H1 (cell line): ENCODE measurements around the gene MKI67. TPM values are rescaled to one million over a fixed set of nuclear protein-coding genes. Genes with fewer than 3 reads are reported as not detected.

Source experiments
- ASH2L ChIP-seq: fragments of 200-600, 300-600 bp; sonication (generic); IDR thresholded peaks from one replicate; pipeline ENCODE4 v1.7.1; 2017; ENCODE audit warnings: low read length
- CHD1 ChIP-seq: IDR thresholded peaks from 2 replicates; pipeline ENCODE4 v1.6.1; 2012; ENCODE audit warnings: low read depth, low read length, improper control_type of control experiment
- HDAC2 ChIP-seq, 2 experiments: fragments of 300-600 bp in 1 of 2; sonication (generic) in 1 of 2; IDR thresholded peaks; 2 replicates each; pipeline ENCODE4 v1.6.1; 2011 to 2012; ENCODE audit warnings: low read depth in 2 of 2, low read length in 2 of 2, mild to moderate bottlenecking in 2 of 2, moderate library complexity in 2 of 2, borderline replicate concordance in 1 of 2, inconsistent platforms in 1 of 2
- JUN ChIP-seq: IDR thresholded peaks from 2 replicates; pipeline ENCODE4 v1.6.1; 2011; ENCODE audit warnings: low read depth, mild to moderate bottlenecking, improper control_type of control experiment, low read length
- KDM4A ChIP-seq: IDR thresholded peaks from one replicate; pipeline ENCODE4 v1.7.1; 2012; ENCODE audit warnings: low read depth, mild to moderate bottlenecking, moderate library complexity, low read length, inconsistent platforms; ENCODE audit not compliant: severe bottlenecking
- SP4 ChIP-seq: IDR thresholded peaks from 2 replicates; pipeline ENCODE4 v1.6.1; 2012; ENCODE audit warnings: low read length, inconsistent platforms
- polyA plus RNA-seq, 7 experiments: library from polyadenylated mRNA; depleted of rRNA in 3 of 7; stranded (reverse) in 5 of 7; unstranded in 2 of 7; fragments of >200 nt in 5 of 7; fragments of 200-250 nt in 2 of 7; gene quantifications; 1 replicate in 5 of 7; 2 replicates in 1 of 7; 4 replicates in 1 of 7; pipeline versions ENCODE4 v1.2.1 to v1.2.3, GENCODE V29; 2011 to 2013; ENCODE audit warnings: missing spikeins in 2 of 7, mixed read lengths in 2 of 7
- total RNA-seq: library from RNA; stranded (reverse); fragmentation: NEBNext Ultra II Directional; extraction: Animal tissue kit (Norgen Biotek cat#: 25700); gene quantifications from 2 replicates; pipeline ENCODE4 v1.2.1, GENCODE V29; 2021
- TF ChIP-seq, protein P1 (sequence below): IDR thresholded peaks from 2 replicates; pipeline ENCODE4 v1.6.1; 2012; ENCODE audit warnings: low read length, inconsistent platforms
- TF ChIP-seq, protein P2 (sequence below): IDR thresholded peaks from 2 replicates; pipeline ENCODE4 v1.6.1; 2011; ENCODE audit warnings: low read depth, mild to moderate bottlenecking, low read length; ENCODE audit not compliant: insufficient read depth

MKI67 gene
- total and polyA plus RNA-seq, 2 of the 8 experiments (the other 6 are each of a cell fraction or from before 2014, with no cell fraction given) = 15.8 to 85.1 TPM

DNA sequence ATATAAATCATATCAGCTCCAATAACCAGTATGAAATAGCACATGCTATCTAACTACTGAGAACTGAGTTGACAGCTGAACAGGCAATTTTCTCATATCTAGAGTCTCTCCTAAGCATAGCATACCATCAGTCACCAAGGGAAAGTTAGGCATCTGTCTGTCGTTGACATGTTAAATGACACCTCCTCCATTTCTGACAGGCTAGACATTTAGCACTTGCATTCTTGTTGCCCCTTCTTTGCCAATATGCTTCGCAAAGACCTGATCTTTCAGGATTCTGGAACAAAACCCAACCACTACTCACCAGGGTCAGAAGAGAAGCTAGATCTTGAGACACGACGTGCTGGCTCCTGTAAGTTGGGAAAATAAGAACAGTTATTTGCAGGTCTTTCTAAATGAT is 10.0 kb downstream of the MKI67 start (continued):
- TF ChIP-seq, protein P1, sequence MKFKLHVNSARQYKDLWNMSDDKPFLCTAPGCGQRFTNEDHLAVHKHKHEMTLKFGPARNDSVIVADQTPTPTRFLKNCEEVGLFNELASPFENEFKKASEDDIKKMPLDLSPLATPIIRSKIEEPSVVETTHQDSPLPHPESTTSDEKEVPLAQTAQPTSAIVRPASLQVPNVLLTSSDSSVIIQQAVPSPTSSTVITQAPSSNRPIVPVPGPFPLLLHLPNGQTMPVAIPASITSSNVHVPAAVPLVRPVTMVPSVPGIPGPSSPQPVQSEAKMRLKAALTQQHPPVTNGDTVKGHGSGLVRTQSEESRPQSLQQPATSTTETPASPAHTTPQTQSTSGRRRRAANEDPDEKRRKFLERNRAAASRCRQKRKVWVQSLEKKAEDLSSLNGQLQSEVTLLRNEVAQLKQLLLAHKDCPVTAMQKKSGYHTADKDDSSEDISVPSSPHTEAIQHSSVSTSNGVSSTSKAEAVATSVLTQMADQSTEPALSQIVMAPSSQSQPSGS = no peak
- TF ChIP-seq HDAC2 (IDR thresholded peaks at IDR 0.05; ENCODE audit: borderline replicate concordance in 1 of 2, low read depth in 2 of 2, low read length in 2 of 2) (no peak), ASH2L (no peak), CHD1 (no peak), JUN (no peak), SP4 (no peak), KDM4A (no peak)
- TF ChIP-seq, protein P2, sequence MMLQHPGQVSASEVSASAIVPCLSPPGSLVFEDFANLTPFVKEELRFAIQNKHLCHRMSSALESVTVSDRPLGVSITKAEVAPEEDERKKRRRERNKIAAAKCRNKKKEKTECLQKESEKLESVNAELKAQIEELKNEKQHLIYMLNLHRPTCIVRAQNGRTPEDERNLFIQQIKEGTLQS = no peak
